Vagina (tissue), 2 donors: ENCODE results near the gene KPNA2.

Experiments
- POLR2A ChIP-seq, 2 donors: fragments of 450-650 bp; IDR thresholded peaks; one replicate each; pipeline ENCODE4 v1.6.1; 2017; ENCODE audit warnings: antibody characterized with exemption in 2 of 2, mild to moderate bottlenecking in 2 of 2, moderate library complexity in 2 of 2
- TF ChIP-seq, protein P1 (sequence below), 3 experiments: fragments of 450-650 bp in 2 of 3; fragments of 200-600 bp in 1 of 3; sonication (generic) in 1 of 3; IDR thresholded peaks; one replicate each; pipeline ENCODE4 v1.5.1; 2017 to 2019; ENCODE audit warnings: antibody characterized with exemption in 3 of 3, mild to moderate bottlenecking in 2 of 3, moderate library complexity in 2 of 3

GRCh38 chr17:68094481-68095078, 59.0 kb downstream of the KPNA2 start:
- TF ChIP-seq, protein P1, sequence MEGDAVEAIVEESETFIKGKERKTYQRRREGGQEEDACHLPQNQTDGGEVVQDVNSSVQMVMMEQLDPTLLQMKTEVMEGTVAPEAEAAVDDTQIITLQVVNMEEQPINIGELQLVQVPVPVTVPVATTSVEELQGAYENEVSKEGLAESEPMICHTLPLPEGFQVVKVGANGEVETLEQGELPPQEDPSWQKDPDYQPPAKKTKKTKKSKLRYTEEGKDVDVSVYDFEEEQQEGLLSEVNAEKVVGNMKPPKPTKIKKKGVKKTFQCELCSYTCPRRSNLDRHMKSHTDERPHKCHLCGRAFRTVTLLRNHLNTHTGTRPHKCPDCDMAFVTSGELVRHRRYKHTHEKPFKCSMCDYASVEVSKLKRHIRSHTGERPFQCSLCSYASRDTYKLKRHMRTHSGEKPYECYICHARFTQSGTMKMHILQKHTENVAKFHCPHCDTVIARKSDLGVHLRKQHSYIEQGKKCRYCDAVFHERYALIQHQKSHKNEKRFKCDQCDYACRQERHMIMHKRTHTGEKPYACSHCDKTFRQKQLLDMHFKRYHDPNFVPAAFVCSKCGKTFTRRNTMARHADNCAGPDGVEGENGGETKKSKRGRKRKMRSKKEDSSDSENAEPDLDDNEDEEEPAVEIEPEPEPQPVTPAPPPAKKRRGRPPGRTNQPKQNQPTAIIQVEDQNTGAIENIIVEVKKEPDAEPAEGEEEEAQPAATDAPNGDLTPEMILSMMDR (IDR thresholded peaks at IDR 0.05): no peak
- no peak for TF ChIP-seq POLR2A (IDR thresholded peaks at IDR 0.05)
